Psoas muscle (tissue), 8 donors: ENCODE data around the gene TAAR6. TPM values are rescaled to one million over a fixed set of nuclear protein-coding genes. Genes with fewer than 3 reads are reported as not detected.

Experiments used
- ATAC-seq, 4 donors: fragments of 200-7000 bp; cut with Tn5 transposase; one replicate each; pipeline ENCODE4 v1.9.1; 2020; ENCODE audit warnings: moderate library complexity in 3 of 4, mild to moderate bottlenecking in 2 of 4
- DNase-seq, 2 donors: peaks; one replicate each; pipeline ENCODE4 v3.0.0-alpha.2; 2020
- H3K27ac ChIP-seq: fragments of 200-600 bp; one replicate; pipeline ENCODE4 v1.8.0; 2022
- H3K27me3 ChIP-seq, 3 donors: fragments of 200-600 bp in 1 of 3; one replicate each; pipeline versions ENCODE4 v1.6.1 to v1.8.0; 2013 to 2022; ENCODE audit warnings: low read length in 2 of 3, mild to moderate bottlenecking in 2 of 3, moderate library complexity in 1 of 3; ENCODE audit not compliant: insufficient read depth in 3 of 3
- H3K36me3 ChIP-seq, 2 donors: fragments of 200-600 bp in 1 of 2; one replicate each; pipeline versions ENCODE4 v1.6.1 to v1.8.0; 2013 to 2022; ENCODE audit warnings: low read depth in 1 of 2, mild to moderate bottlenecking in 1 of 2, moderate library complexity in 1 of 2; ENCODE audit not compliant: insufficient read depth in 1 of 2
- H3K4me1 ChIP-seq: fragments of 200-600 bp; one replicate; pipeline ENCODE4 v1.8.0; 2022
- H3K4me3 ChIP-seq: fragments of 200-600 bp; one replicate; pipeline ENCODE4 v1.8.0; 2022; ENCODE audit warnings: mild to moderate bottlenecking
- H3K9me3 ChIP-seq: fragments of 200-600 bp; one replicate; pipeline ENCODE4 v1.8.0; 2022
- CTCF ChIP-seq: fragments of 200-600 bp; IDR thresholded peaks from one replicate; pipeline ENCODE4 v1.8.0; 2022; ENCODE audit warnings: antibody characterized with exemption
- WGBS, 3 donors: extraction: QIAGEN DNeasy Blood & Tissue Kit; methylation state at CpG; one replicate each; pipeline versions ENCODE4 v1.1.6 to v1.1.7; 2013; 5-methylcytosine and 5-hydroxymethylcytosine counted together
- intact Hi-C, 2 donors: fragments of 100-400 bp; cut with DNase I; formaldehyde crosslinking; loops; one replicate each; pipeline versions ENCODE4 v1.11.0 to v1.14.2; 2022
- long read RNA-seq, 2 donors: library from polyadenylated mRNA; unstranded; transcript quantifications; one replicate each; pipeline ENCODE4 v2.0.0, GENCODE V29; 2021
- polyA plus RNA-seq, 3 donors: library from polyadenylated mRNA; stranded (reverse); fragments of 200-250 nt; gene quantifications; one replicate each; pipeline ENCODE4 v1.2.3, GENCODE V29; 2013
- total RNA-seq, 4 donors: library from RNA; stranded (reverse); fragmentation: NEBNext Ultra II Directional in 2 of 4; extraction: Animal tissue kit (Norgen Biotek cat#: 25700) in 2 of 4; gene quantifications; one replicate each; pipeline versions ENCODE4 v1.2.1 to v1.2.4, GENCODE V29; 2021 to 2023
- donor health status: healthy with polysubstance abuse.
- donor health status: DM: no; HTN: no; CAD: no; lungs with moderate emphysema.
- donor health status: Bipolar disorder and iron deficiency.
- donor health status: healthy.
- donor health status: DM: yes; HTN: yes; CAD: no.
- donor health status: DM: no; HTN: no; CAD: no.
- donor health status: DM: no; HTN: no; CAD: no.
- donor health status: DM: yes; HTN: yes; CAD: no.

Gene TAAR6
- total RNA-seq (not detected), polyA plus RNA-seq (not detected)
- long read RNA-seq, donor 1 = 0 reads
- long read RNA-seq, donor 2 = 0 reads

GRCh38 chr6:132570221-132570777 lies at the start of gene TAAR6:
TAAR6 (plus strand) TSS chr6:132570322; CDS start chr6:132570322, 0 bp downstream.
- Histone ChIP-seq H3K27me3 (peaks cover 0 to 6% (median 0%) of the 10 kb centered on the region in 3 donors), H3K4me3 (no peak within 1 kb of the TSS), H3K4me1 (no peaks in the 10 kb centered on the region), H3K27ac (no peak within 1 kb of the TSS), H3K36me3 (no peaks in the 10 kb centered on the region), H3K9me3 (no peaks in the 10 kb centered on the region)
- WGBS, 3 donors = 60 to 66% (median 62%) methylated on average over 15 of the region's 15 CpGs
- ATAC-seq = no peak
- DNase-seq = no peak
- no peak for TF ChIP-seq CTCF
- intact Hi-C loops = no loop called here

DNA sequence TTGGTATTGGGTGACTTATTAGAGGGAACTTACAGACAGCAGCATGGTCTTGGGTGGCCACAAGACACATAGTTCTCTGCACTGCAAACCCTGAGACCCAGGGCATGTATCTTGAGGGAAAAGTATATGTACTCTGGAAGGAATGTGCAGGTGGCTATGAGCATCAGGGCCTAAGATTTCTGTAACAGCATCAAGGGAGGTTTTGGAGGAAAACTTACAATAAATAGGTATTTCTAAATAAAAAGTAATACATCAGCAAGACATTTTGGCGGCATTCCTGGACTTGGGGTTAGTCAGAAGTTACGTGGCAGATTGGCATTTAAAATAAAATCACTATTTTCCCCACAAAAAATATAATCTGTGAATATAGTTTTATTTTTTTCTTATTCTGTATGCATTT lies 49.2 kb upstream of the TAAR6 start:
- Histone ChIP-seq H3K27me3 (no peaks in the 10 kb centered on the region), H3K27ac (no peak overlapping the region), H3K36me3 (no peaks in the 10 kb centered on the region), H3K9me3 (no peaks in the 10 kb centered on the region), H3K4me3 (no peak overlapping the region), H3K4me1 (no peaks in the 10 kb centered on the region)
- intact Hi-C loops = loop anchor here in 1 of 2 donors (10.0 kb wide), 1 partner anchor 264 kb away; no protein-coding TSS in a partner anchor
- 50 to 72% (median 50%) methylated on average over 2 of the region's 2 CpGs for WGBS, 3 donors
- no peak for TF ChIP-seq CTCF
- ATAC-seq (no peak), DNase-seq (no peak)

GRCh38 chr6:132524646-132525045 lies 45.5 kb upstream of the TAAR6 start:
- Histone ChIP-seq H3K9me3 (no peaks in the 10 kb centered on the region), H3K4me1 (no peaks in the 10 kb centered on the region), H3K27ac (no peak overlapping the region), H3K27me3 (no peaks in the 10 kb centered on the region), H3K4me3 (no peak overlapping the region), H3K36me3 (no peaks in the 10 kb centered on the region)
- ATAC-seq = no peak
- intact Hi-C loops = loop anchor here in 1 of 2 donors (10.0 kb wide), 1 partner anchor 260 kb away; no protein-coding TSS in a partner anchor
- no peak for DNase-seq
- 65 to 73% (median 69%) methylated on average over 5 of the region's 5 CpGs for WGBS, 3 donors
- no peak for TF ChIP-seq CTCF

DNA sequence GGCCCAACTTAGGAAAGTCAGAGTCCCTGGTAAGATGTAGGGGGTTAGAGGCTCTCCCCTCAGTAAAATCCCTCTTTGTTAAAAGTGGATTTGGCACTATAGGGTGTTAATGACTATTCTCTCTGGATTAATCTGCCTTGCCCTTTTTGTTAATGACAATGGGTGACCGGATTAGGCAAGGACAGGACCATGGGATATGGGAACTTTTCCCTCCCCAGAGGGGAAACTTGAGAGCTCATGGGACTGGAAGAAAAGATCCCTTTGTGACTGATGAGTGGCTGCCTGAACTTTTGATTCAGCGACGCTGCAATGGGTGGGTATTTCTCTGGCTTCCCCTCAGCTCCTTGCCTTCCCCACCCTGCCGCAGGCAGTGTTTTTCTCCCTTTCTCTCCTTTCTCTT lies 44.3 kb upstream of the TAAR6 start:
- WGBS, 3 donors = 64 to 94% (median 79%) methylated on average over 4 of the region's 4 CpGs
- intact Hi-C loops = loop anchor here in 1 of 2 donors (10.0 kb wide), 1 partner anchor 259 kb away; no protein-coding TSS in a partner anchor
- TF ChIP-seq CTCF = no peak
- H3K4me3 ChIP-seq = no peak overlapping the region
- H3K9me3 ChIP-seq = no peaks in the 10 kb centered on the region
- no peaks in the 10 kb centered on the region for H3K4me1 ChIP-seq
- no peak for DNase-seq
- no peaks in the 10 kb centered on the region for H3K27me3 ChIP-seq
- ATAC-seq = no peak
- no peaks in the 10 kb centered on the region for H3K36me3 ChIP-seq
- H3K27ac ChIP-seq = no peak overlapping the region

GRCh38 chr6:132526461-132526860 lies 43.7 kb upstream of the TAAR6 start:
- Histone ChIP-seq H3K4me1 (no peaks in the 10 kb centered on the region), H3K4me3 (no peak overlapping the region), H3K36me3 (no peaks in the 10 kb centered on the region), H3K9me3 (no peaks in the 10 kb centered on the region), H3K27ac (no peak overlapping the region), H3K27me3 (no peaks in the 10 kb centered on the region)
- no peak for TF ChIP-seq CTCF
- ATAC-seq (no peak), DNase-seq (no peak)
- WGBS, 3 donors = 66 to 72% (median 67%) methylated on average over 2 of the region's 2 CpGs
- intact Hi-C loops = loop anchor here in 1 of 2 donors (10.0 kb wide), 1 partner anchor 258 kb away; no protein-coding TSS in a partner anchor
